Measurements from ENCODE around the gene ROCK2. TPM values are rescaled to one million over a fixed set of nuclear protein-coding genes. Genes with fewer than 3 reads are reported as not detected.

The ROCK2 gene
- total and polyA plus RNA-seq, 2 of the 8 experiments (the other 6 are each of a cell fraction or from before 2014, with no cell fraction given): 2.7 to 29.0 TPM

DNA sequence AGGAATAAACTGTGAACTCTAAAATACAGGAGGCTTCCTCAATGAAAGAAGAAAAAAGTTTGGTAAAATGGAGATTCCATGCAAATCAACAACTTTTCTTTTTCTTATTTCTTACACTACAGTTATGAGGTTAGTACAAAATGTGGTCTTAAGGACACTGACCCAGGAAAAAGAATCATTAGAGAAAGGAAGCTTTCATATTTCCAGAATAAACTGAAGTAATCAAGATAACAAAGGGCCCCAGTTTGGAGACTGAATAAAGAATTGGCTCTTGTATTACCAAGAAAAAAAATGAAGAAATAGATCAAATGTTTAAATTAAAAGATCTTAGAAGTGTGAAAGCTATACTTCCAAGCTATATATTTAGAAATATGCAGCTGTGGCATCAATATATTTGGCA is 116.8 kb downstream of the ROCK2 start:
- Histone ChIP-seq H3K79me2 (ENCODE audit: control insufficient read depth in 1 of 2, insufficient read depth in 2 of 2, low read length in 2 of 2) (no peaks in the 10 kb centered on the region), H3K4me2 (ENCODE audit: insufficient read depth in 1 of 2, low read depth in 2 of 2, low read length in 2 of 2) (no peak overlapping the region), H2AFZ (ENCODE audit: low read length) (no peak overlapping the region), H3K4me3 (ENCODE audit: extremely low read depth in 1 of 4, insufficient read depth in 2 of 4, low read depth in 3 of 4, low read length in 4 of 4) (no peak overlapping the region), H4K20me1 (replicated peaks in 1 of 2; ENCODE audit: control insufficient read depth in 1 of 2, insufficient read depth in 2 of 2, low read length in 2 of 2) (no peaks in the 10 kb centered on the region), H2AK5ac (ENCODE audit: low read depth, low read length) (no peak overlapping the region), H2BK120ac (replicated peaks; ENCODE audit: low read depth, low read length) (no peak overlapping the region), H3K36me3 (ENCODE audit: control insufficient read depth in 2 of 4, insufficient read depth in 4 of 4, low read length in 3 of 4) (peaks cover 0 to 4% (median 1%) of the 10 kb centered on the region in 4 experiments; a peak in 2 of 8 replicates), H4K91ac (replicated peaks; ENCODE audit: insufficient read length, low read length) (no peak overlapping the region), H3K9ac (replicated peaks in 1 of 4; ENCODE audit: extremely low read depth in 1 of 4, low read depth in 3 of 4, low read length in 3 of 4) (no peak overlapping the region), H2BK20ac (ENCODE audit: low read length) (no peak overlapping the region), H3K27me3 (replicated peaks in 1 of 4; ENCODE audit: control insufficient read depth in 3 of 4, extremely low read depth in 1 of 4, insufficient read depth in 3 of 4, low read length in 3 of 4) (no peaks in the 10 kb centered on the region), H3K23ac (ENCODE audit: insufficient read length) (no peak overlapping the region), H3K27ac (ENCODE audit: low read depth, low read length) (no peak overlapping the region), H2BK12ac (ENCODE audit: low read depth, low read length) (no peak overlapping the region), H4K8ac (ENCODE audit: extremely low read depth, insufficient read depth, low read length) (no peak overlapping the region), H4K5ac (ENCODE audit: insufficient read length, low read depth, low read length) (no peak overlapping the region), H2BK5ac (ENCODE audit: low read depth, low read length) (no peak overlapping the region), H3K23me2 (ENCODE audit: low read depth, low read length) (no peaks in the 10 kb centered on the region), H3K9me3 (ENCODE audit: insufficient read depth in 2 of 2, low read depth in 1 of 2, low read length in 1 of 2) (no peaks in the 10 kb centered on the region), H3K14ac (ENCODE audit: insufficient read length) (no peak overlapping the region), H3K4me1 (replicated peaks in 1 of 4; ENCODE audit: control insufficient read depth in 3 of 4, insufficient read depth in 4 of 4, low read length in 3 of 4) (peaks cover 0 to 6% (median 2%) of the 10 kb centered on the region in 4 experiments; a peak in 3 of 7 replicates), H2BK15ac (ENCODE audit: low read length) (no peak overlapping the region), H3K56ac (replicated peaks; ENCODE audit: insufficient read length, low read depth, low read length) (no peak overlapping the region), H3K4ac (replicated peaks; ENCODE audit: insufficient read length, low read depth, low read length) (no peak overlapping the region), H3K18ac (ENCODE audit: extremely low read depth, low read length) (no peak overlapping the region), H3K79me1 (ENCODE audit: low read depth, low read length) (no peaks in the 10 kb centered on the region)
- no peak for TF ChIP-seq SIN3A (conservative IDR thresholded peaks at IDR 0.05 in 1 of 2, IDR thresholded peaks at IDR 0.05 in 1 of 2; ENCODE audit: low read depth in 1 of 2, low read length in 2 of 2)
- no peak for TF ChIP-seq NRF1 (IDR thresholded peaks at IDR 0.05; ENCODE audit: low read depth, low read length)
- TF ChIP-seq CHD2 (IDR thresholded peaks at IDR 0.05; ENCODE audit: low read length): no peak
- no peak for TF ChIP-seq PHF8 (conservative IDR thresholded peaks at IDR 0.05; ENCODE audit: low read depth, low read length)
- TF ChIP-seq, protein P1, sequence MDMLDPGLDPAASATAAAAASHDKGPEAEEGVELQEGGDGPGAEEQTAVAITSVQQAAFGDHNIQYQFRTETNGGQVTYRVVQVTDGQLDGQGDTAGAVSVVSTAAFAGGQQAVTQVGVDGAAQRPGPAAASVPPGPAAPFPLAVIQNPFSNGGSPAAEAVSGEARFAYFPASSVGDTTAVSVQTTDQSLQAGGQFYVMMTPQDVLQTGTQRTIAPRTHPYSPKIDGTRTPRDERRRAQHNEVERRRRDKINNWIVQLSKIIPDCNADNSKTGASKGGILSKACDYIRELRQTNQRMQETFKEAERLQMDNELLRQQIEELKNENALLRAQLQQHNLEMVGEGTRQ (IDR thresholded peaks at IDR 0.05; ENCODE audit: low read length): no peak
- ChIA-PET CTCF (ENCODE audit: partially characterized antibody) (interaction anchor here (1.5 kb wide), 1 partner anchor 183 kb away, joined by 6 read pairs; no protein-coding TSS in a partner anchor), POLR2A (ENCODE audit: partially characterized antibody) (no interaction called here)
- DNase-seq (ENCODE audit: low read depth in 1 of 2, low spot score in 2 of 2) (no peak), FAIRE-seq (no peak)

Data from H1 (cell line).